DOHH2 (cell line): ENCODE measurements around the gene TAAR5.

Experiments used
- EZH2phosphoT487 ChIP-seq: fragments of 200-600 bp; sonication (generic); IDR thresholded peaks from 2 replicates; pipeline ENCODE4 v1.6.1; 2017; ENCODE audit warnings: borderline replicate concordance, mild to moderate bottlenecking, antibody characterized with exemption, low read length, moderate library complexity, mixed read lengths
- TF ChIP-seq, protein P1 (sequence below): fragments of 200-600 bp; sonication (generic); IDR thresholded peaks from one replicate; pipeline ENCODE4 v1.5.1; 2014; ENCODE audit warnings: antibody characterized with exemption, mild to moderate bottlenecking, low read depth, low read length; ENCODE audit not compliant: poor library complexity, severe bottlenecking

DNA sequence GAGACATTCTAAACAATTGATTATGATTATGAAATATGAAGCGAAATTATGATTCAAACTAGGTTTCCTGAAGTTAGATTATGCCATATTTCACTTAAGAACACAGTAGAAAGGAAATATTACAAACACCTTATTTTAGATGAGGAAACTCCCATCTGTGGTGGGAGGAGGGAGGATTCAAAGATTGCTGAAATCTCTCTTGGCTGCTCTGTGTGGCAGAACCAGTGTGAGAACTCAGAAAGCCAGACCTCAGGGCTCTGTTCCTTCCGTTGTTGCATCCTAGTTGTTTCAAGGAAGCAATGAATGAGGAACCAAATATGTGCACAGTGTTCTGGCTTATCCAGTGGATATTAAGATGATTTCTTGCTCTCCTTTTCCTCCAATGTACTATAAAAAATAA, 2.1 kb downstream of the TAAR5 start:
- TF ChIP-seq, protein P1, sequence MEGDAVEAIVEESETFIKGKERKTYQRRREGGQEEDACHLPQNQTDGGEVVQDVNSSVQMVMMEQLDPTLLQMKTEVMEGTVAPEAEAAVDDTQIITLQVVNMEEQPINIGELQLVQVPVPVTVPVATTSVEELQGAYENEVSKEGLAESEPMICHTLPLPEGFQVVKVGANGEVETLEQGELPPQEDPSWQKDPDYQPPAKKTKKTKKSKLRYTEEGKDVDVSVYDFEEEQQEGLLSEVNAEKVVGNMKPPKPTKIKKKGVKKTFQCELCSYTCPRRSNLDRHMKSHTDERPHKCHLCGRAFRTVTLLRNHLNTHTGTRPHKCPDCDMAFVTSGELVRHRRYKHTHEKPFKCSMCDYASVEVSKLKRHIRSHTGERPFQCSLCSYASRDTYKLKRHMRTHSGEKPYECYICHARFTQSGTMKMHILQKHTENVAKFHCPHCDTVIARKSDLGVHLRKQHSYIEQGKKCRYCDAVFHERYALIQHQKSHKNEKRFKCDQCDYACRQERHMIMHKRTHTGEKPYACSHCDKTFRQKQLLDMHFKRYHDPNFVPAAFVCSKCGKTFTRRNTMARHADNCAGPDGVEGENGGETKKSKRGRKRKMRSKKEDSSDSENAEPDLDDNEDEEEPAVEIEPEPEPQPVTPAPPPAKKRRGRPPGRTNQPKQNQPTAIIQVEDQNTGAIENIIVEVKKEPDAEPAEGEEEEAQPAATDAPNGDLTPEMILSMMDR = no peak
- TF ChIP-seq EZH2phosphoT487 = no peak
